ENCODE data around the gene AFAP1.

DNA sequence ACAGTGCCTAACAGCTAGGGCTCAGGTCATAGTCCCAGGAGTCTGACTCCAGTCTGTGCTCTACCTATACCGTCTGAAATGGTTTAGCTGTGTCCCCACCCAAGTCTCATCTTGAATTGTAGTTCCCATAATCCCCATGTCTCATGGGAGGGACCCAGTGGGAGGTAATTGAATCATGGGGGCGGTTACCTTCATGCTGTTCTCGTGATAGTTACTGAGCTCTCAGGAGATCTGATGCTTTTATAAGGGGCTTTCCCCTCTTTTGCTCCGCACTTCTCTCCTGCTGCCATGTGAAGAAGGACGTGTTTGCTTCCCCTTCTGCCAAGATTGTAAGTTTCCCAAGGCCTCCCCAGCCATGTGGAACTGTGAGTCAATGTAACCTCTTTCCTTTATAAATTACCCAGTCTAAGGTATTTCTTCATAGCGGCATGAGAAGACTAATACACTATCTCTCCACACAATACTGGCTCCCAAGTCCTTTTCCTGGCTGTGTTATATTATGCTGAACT is 110.8 kb downstream of the AFAP1 start:
- TF ChIP-seq, protein P1, sequence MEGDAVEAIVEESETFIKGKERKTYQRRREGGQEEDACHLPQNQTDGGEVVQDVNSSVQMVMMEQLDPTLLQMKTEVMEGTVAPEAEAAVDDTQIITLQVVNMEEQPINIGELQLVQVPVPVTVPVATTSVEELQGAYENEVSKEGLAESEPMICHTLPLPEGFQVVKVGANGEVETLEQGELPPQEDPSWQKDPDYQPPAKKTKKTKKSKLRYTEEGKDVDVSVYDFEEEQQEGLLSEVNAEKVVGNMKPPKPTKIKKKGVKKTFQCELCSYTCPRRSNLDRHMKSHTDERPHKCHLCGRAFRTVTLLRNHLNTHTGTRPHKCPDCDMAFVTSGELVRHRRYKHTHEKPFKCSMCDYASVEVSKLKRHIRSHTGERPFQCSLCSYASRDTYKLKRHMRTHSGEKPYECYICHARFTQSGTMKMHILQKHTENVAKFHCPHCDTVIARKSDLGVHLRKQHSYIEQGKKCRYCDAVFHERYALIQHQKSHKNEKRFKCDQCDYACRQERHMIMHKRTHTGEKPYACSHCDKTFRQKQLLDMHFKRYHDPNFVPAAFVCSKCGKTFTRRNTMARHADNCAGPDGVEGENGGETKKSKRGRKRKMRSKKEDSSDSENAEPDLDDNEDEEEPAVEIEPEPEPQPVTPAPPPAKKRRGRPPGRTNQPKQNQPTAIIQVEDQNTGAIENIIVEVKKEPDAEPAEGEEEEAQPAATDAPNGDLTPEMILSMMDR (IDR thresholded peaks at IDR 0.05), result no peak
- TF ChIP-seq POLR2A (IDR thresholded peaks at IDR 0.05), result no peak

All from Peyer's patch (tissue), 4 donors.